ENCODE measurements around the gene ATE1.
"Not testable (repeated sequence)": the region's sequence is repeated elsewhere in the genome, so short reads cannot be mapped to it uniquely, and the experiment has no call there.

GRCh38 chr10:121699703-121700102, 228.1 kb downstream of the ATE1 start:
- TF ChIP-seq CTCF (IDR thresholded peaks at IDR 0.05 in 2 of 3, conservative IDR thresholded peaks at IDR 0.05 in 1 of 3; ENCODE audit: borderline replicate concordance in 1 of 3, insufficient read depth in 1 of 3, low read depth in 2 of 3, low read length in 2 of 3); POLR2A (IDR thresholded peaks at IDR 0.05; ENCODE audit: borderline replicate concordance, extremely low read depth, insufficient read depth, insufficient read length); SP1 (IDR thresholded peaks at IDR 0.05; ENCODE audit: low read depth); EZH2phosphoT487 (IDR thresholded peaks at IDR 0.05; ENCODE audit: borderline replicate concordance); EZH2 (IDR thresholded peaks at IDR 0.05); POLR2AphosphoS5 (IDR thresholded peaks at IDR 0.05; ENCODE audit: low read depth, low read length); EGR1 (IDR thresholded peaks at IDR 0.05; ENCODE audit: low read depth); JUND (IDR thresholded peaks at IDR 0.05); CEBPB (IDR thresholded peaks at IDR 0.05; ENCODE audit: low read depth); REST (IDR thresholded peaks at IDR 0.05; ENCODE audit: low read depth); ATF3 (IDR thresholded peaks at IDR 0.05): not testable (repeated sequence)

Data from HCT116 (cell line).